ENCODE data around the gene MAD1L1.
"Not testable (repeated sequence)": the region's sequence is repeated elsewhere in the genome, so short reads cannot be mapped to it uniquely, and the experiment has no call there.

Gene MAD1L1

GRCh38 chr7:1875392-1876199 is 357.1 kb downstream of the MAD1L1 start:
- not testable (repeated sequence) for DNase-seq (ENCODE audit: low spot score)

GRCh38 chr7:1874590-1875391 is 358.0 kb downstream of the MAD1L1 start:
- DNase-seq (ENCODE audit: low spot score): not testable (repeated sequence)

- DNase-seq (ENCODE audit: low spot score): no peak
Observed at GRCh38 chr7:1873857-1874589, 358.7 kb downstream of the MAD1L1 start.

- DNase-seq (ENCODE audit: low spot score): no peak
Observed at GRCh38 chr7:1873421-1873820, 359.3 kb downstream of the MAD1L1 start.

GRCh38 chr7:1873070-1873405 is 359.7 kb downstream of the MAD1L1 start:
- DNase-seq (ENCODE audit: low spot score): no peak

GRCh38 chr7:1872191-1873069 is 360.3 kb downstream of the MAD1L1 start:
- DNase-seq (ENCODE audit: low spot score): no peak

GRCh38 chr7:1869452-1870130 is 363.2 kb downstream of the MAD1L1 start:
- no peak for DNase-seq (ENCODE audit: low spot score)

- DNase-seq (ENCODE audit: low spot score): no peak
Observed at GRCh38 chr7:1868516-1869165, 364.1 kb downstream of the MAD1L1 start.

- DNase-seq (ENCODE audit: low spot score): no peak
Observed at GRCh38 chr7:1867370-1868260, 365.1 kb downstream of the MAD1L1 start.

GRCh38 chr7:1866601-1867000 is 366.1 kb downstream of the MAD1L1 start:
- no peak for DNase-seq (ENCODE audit: low spot score)

- no peak for DNase-seq (ENCODE audit: low spot score)
Observed at GRCh38 chr7:1865571-1866255, 367.0 kb downstream of the MAD1L1 start.

GRCh38 chr7:1865000-1865555 is 367.7 kb downstream of the MAD1L1 start:
- DNase-seq (ENCODE audit: low spot score): no peak

GRCh38 chr7:1864161-1864940 is 368.4 kb downstream of the MAD1L1 start:
- DNase-seq (ENCODE audit: low spot score): no peak

GRCh38 chr7:1863091-1863900 is 369.4 kb downstream of the MAD1L1 start:
- DNase-seq (ENCODE audit: low spot score): no peak

- DNase-seq (ENCODE audit: low spot score): no peak
Observed at GRCh38 chr7:1862560-1862959, 370.2 kb downstream of the MAD1L1 start.

GRCh38 chr7:1861799-1862458 is 370.8 kb downstream of the MAD1L1 start:
- no peak for DNase-seq (ENCODE audit: low spot score)
